GM08714 (cell line): ENCODE measurements around the gene DNALI1.
"Not testable (repeated sequence)": the region's sequence is repeated elsewhere in the genome, so short reads cannot be mapped to it uniquely, and the experiment has no call there.

ENCODE experiments used
- H3K4me3 ChIP-seq: fragments of 200-500 bp; sonication (Bioruptor generic); 2 replicates; pipeline ENCODE4 v1.5.1; 2014; ENCODE audit warnings: mild to moderate bottlenecking, low read length, inconsistent platforms
- ZNF274 ChIP-seq: IDR thresholded peaks from 2 replicates; pipeline ENCODE4 v1.6.1; 2012; ENCODE audit warnings: mild to moderate bottlenecking, low read depth, low read length

Gene DNALI1

GRCh38 chr1:37540036-37540785, 16.5 kb upstream of the DNALI1 start:
- H3K4me3 ChIP-seq = no peak overlapping the region
- TF ChIP-seq ZNF274 = no peak

- no peak overlapping the region for H3K4me3 ChIP-seq
- TF ChIP-seq ZNF274 = no peak
Measured at GRCh38 chr1:37544530-37544929, 12.2 kb upstream of the DNALI1 start.

GRCh38 chr1:37545019-37545418, 11.7 kb upstream of the DNALI1 start:
- no peak overlapping the region for H3K4me3 ChIP-seq
- no peak for TF ChIP-seq ZNF274

- TF ChIP-seq ZNF274 = no peak
- no peak overlapping the region for H3K4me3 ChIP-seq
Measured at GRCh38 chr1:37549341-37549740, 7.4 kb upstream of the DNALI1 start.

GRCh38 chr1:37553598-37553926, 3.2 kb upstream of the DNALI1 start:
- TF ChIP-seq ZNF274 = no peak
- peak overlapping the region; percentile 97 for H3K4me3 ChIP-seq

- H3K4me3 ChIP-seq = peak within 1 kb of the TSS; percentile 97
- no peak for TF ChIP-seq ZNF274
Measured at GRCh38 chr1:37553927-37554808, 2.6 kb upstream of the DNALI1 start, which contains the start of gene SNIP1. Gene SNIP1 (minus strand): TSS chr1:37554293. CDS start chr1:37554229, 64 bp downstream.

GRCh38 chr1:37557402-37557801, 662 bp downstream of the DNALI1 start:
- TF ChIP-seq ZNF274 = no peak
- no peak overlapping the region for H3K4me3 ChIP-seq

- TF ChIP-seq ZNF274 = no peak
- no peak overlapping the region for H3K4me3 ChIP-seq
Measured at GRCh38 chr1:37558411-37558810, 1.7 kb downstream of the DNALI1 start.

GRCh38 chr1:37559080-37559479, 2.3 kb downstream of the DNALI1 start:
- H3K4me3 ChIP-seq = no peak overlapping the region
- no peak for TF ChIP-seq ZNF274

GRCh38 chr1:37559957-37560379, 3.2 kb downstream of the DNALI1 start:
- H3K4me3 ChIP-seq = not testable (repeated sequence)

GRCh38 chr1:37560401-37561132, 3.8 kb downstream of the DNALI1 start:
- TF ChIP-seq ZNF274 = no peak
- no peak overlapping the region for H3K4me3 ChIP-seq

GRCh38 chr1:37561133-37562132, 4.7 kb downstream of the DNALI1 start:
- TF ChIP-seq ZNF274 = no peak
- no peak overlapping the region for H3K4me3 ChIP-seq

GRCh38 chr1:37562984-37563383, 6.2 kb downstream of the DNALI1 start:
- TF ChIP-seq ZNF274 = no peak
- no peak overlapping the region for H3K4me3 ChIP-seq
